ENCODE measurements around the gene GNA14.
"Not testable (repeated sequence)": the region's sequence is repeated elsewhere in the genome, so short reads cannot be mapped to it uniquely, and the experiment has no call there.

GNA14 gene

DNA sequence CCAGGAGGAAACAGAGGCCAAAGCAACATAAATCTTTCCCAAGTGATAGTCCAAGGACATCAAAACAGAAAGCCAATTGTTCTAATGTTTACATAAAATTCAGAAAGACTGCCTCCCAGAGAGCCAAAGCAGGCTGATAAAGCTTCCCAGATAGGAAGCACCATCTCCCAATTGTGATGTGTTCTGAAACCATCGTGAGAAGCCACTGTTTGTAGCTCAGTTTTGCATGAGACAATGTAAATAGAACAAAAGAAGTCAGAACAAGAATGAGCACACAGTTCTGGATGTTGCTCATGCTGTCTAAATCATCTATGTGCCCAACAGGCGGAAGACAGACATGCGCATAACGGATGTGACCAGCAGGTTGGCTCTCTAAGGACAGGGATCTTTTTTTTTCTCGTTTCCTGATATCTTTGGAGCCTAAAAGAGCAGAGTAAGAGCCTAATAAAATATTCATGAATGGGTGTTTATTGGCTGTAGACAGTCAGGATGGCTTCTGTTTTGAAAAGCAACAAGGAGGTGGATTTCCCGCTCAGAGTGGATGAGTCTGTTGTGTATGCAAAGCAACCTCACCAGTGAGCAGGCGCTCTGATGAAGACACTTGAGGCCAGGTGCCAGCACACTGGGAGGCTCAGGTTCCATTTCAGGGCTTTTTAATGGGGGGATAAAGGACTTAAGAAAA lies 113.6 kb downstream of the GNA14 start:
- DNase-seq (ENCODE audit: low read depth): no peak

DNA sequence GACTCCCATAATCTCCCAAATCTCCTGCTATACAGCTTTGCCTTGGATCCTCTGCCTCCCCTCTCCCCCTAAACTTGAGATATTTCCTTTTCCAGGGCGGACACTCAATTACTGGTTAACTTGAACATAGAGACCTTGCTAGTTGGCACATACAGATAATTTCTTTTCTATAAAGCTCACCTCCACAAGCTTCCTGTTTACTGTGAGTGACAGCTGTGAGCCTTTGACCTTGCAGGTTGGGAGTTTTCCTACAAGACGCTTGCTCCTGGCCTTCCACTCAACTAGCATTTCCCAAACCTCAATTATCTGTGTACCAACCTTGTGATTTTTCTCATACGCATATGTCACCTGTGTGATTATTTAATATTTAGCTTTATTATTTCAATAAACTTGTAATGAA lies 114.5 kb downstream of the GNA14 start:
- DNase-seq (ENCODE audit: low read depth): no peak

DNA sequence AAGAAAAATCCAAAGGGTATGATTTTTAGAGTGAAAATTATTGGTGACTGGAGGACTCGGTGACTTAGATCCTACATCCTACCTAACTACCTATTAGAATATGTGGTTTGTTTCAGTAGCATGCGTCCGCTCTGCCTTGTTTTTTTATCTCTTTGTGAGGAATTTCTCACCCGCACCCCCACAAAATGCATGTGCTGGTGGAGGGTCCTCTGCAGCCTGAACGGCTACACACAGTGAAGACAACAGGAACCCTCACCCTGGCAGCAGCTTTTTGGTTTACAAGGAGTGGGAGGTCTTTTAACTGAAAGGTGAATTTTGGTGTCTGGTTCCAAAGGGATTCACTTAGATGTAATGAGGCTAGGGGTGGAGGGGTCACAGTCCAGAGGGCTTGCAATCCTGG lies 115.5 kb downstream of the GNA14 start:
- no peak for DNase-seq (ENCODE audit: low read depth)

DNA sequence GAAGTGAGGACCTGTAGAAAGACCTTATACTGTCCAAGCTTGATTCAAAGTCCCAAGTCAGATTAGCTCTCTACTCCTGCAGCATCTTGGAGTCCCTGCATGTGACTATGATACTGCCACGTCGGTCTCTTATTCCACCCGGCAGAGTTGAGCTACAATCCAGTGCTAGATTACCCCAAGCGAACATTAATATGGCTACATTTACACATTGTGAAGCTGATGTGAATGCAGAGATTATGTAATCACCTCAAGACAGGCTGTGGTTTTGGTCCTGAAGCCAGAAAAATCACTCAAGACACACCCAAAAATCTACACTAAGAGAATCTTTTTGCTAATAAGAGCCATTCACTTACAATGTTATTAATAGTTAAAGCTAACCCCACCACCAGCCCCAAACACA lies 116.7 kb downstream of the GNA14 start:
- no peak for DNase-seq (ENCODE audit: low read depth)

DNA sequence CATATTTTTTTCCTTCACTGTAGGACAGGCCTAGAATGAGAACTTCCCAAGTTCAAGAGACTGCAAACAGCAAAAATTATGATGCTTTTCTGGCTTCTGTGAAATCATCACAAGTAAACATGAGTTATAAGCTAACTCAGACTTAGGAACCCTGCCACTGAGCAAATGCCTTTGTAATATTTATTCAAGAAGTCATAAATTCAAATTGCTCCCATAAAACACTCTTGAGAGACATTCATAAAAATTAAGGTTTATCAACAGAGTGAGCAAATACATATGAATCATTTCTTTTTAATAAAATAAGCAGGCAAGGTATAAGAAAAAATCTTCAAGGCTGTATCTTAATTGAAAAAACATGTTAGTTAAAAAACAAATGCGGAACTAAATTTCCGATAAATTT lies 124.2 kb downstream of the GNA14 start:
- no peak for DNase-seq (ENCODE audit: low read depth)

DNA sequence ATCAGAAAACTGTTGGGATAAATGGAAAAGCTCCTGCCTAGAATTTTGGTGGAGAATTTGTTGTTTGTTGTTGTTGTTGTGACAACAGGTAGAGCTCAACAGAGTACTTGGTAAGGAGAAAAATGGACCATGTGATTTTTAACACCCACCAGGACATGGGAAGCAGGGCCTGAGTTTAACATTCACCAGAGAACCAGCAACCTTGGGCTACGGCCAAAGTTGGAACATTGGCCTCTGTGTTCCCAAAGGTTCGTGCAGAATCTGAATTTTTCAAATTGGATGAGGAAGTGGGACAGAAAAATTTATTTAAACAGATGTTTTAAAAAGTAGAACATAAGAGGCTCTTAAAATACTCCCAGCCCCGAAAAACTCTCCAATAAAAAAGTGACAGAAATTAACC lies 127.0 kb downstream of the GNA14 start:
- DNase-seq (ENCODE audit: low read depth): no peak

DNA sequence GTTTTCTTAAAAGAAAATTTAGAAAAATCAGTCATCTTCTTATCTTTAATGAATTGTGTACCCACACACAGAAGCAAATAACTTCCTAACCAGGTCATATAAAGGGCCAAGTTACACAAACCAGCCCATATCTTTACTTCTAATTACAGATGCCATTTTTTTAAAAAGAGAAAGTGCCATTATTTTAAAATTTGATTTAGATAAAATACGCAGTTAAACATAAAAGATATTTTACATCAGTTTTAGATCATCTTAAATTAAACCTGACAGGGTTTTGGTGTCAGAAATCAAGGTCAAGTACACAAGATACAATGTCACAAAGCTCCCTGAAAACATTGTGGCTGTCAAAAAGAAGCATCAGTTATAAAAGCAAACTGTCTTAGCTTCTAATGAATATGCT lies 129.4 kb downstream of the GNA14 start:
- no peak for DNase-seq (ENCODE audit: low read depth)

DNA sequence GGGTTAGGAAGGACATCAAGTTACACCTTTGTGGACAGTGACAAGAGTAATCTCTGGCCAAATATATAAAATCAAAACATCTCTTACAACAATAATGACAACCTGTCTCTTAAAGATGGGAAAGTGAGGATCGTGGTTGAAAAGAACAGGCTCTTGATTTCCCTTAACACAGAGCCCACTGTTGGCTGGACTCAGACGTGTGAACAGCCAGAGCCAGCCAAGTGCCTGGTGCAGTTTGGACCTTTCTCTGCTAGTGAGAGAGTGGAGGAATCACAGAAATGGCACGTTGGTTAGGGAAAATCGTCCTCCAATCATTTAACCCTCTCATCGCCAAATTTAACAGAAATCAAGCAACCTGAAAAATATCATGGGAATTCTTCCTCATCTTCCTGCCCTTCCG lies 131.3 kb downstream of the GNA14 start:
- no peak for DNase-seq (ENCODE audit: low read depth)

DNA sequence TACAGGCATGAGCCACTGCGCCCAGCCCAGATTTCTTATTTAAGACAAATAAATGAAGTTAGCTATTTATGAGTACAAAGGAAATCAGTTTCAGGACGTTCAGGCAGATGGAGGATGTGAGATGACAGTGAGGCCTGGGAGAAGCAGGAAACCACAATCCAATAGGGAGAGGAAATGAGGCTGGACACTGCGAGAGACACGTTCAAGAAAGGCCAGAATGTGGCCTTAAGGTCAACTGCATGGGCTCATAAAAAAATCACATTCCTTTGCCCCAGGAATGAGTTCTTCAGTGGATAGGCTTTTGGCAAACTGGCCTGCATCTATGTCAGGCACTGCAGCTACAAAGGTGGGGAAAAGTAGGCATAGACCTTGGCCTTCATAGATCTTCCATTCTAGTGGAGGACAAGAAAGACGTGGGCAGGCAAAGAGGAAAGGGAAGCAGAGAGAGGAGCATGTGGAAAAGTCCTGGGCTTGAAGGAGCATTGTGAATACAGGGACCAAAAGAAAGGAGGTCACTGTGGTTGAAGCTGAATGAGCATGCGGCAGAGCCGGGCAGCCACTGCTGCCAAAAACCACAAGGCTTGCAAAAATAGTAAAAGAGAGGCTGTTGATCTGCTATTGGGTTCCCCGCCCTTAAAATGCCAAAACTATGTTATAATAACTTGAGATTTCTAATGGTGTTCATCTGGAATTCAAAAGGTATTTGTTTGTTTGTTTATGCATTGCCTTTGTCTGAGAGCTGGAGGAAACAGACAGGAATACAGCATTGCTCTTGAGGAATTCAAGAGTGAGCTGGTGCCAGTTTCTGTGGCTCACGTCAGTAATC lies 133.0 kb downstream of the GNA14 start:
- no peak for DNase-seq (ENCODE audit: low read depth)

DNA sequence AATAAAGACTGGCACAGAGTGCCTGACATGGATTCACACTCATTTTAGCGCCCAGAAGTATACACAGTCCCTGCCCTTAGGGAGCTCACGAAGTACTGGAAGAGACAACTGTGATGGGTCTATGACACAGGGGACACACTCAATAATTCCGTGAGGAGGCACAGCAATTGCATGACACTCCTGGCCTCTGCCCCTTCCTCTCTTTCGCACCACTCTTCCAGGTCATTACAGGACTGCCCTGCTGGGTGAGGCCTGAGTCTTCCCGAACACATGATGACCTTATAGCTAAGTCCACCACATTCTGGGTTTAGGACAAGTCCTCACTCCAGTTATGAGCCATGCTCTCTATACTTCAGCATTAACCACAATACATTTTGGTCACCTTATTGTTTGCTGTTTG lies 134.7 kb downstream of the GNA14 start:
- DNase-seq (ENCODE audit: low read depth): no peak

DNA sequence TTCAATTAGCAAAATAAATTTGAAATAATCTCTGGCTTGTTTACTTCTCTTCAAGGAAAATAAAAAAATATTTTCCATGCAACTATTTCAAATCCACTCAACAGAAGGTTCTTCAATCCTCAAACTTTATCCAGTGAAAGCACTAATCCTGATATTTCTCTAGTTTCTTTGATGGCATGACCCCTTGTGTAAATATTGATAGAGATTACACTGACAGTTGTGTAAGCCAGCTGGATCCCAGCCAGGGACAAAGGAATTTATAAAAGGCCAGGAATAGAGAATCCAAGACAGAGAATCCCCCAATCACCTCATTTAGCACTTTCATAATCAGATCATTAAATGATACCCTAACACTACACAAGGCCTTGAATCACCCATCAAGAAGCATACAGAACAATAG lies 135.2 kb downstream of the GNA14 start:
- no peak for DNase-seq (ENCODE audit: low read depth)

DNA sequence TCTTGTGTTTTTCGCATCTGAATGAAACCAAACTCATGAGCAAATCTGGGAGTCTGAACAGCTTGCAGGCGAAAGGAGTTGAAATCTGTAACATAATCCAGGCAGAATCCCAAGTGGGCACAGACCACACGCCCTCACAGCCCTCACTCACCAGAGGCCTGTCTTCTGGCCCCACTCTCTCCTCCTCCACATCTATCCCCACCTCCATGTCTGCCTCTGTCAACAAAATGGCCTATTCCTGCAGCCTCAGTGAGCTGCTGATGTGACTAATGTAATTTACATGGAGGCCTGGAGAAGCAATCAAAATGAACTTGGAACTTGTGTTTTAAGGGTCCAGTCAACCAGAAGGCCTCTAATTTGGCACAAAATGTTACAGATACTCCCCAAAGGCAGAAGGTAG lies 136.6 kb downstream of the GNA14 start:
- no peak for DNase-seq (ENCODE audit: low read depth)

DNA sequence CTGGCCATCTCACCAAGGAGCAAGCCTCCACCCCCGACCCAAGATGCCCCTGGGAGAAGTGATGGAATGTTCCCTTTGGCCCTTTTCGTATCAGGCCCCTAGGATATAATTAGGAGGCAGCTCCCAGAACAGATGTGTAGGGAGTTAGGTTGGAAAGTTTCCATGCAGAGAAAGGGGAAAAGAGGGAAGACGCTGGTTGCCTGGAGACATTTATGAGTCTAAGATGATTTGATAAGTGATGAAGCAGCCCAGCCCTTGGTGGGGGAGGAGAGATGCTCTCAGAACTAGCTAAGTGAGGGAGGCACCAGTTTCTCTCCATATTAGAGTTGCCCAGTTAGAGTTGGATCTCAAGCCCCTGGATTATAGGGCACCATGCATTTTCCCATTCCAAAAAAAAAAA lies 137.5 kb downstream of the GNA14 start:
- no peak for DNase-seq (ENCODE audit: low read depth)

DNA sequence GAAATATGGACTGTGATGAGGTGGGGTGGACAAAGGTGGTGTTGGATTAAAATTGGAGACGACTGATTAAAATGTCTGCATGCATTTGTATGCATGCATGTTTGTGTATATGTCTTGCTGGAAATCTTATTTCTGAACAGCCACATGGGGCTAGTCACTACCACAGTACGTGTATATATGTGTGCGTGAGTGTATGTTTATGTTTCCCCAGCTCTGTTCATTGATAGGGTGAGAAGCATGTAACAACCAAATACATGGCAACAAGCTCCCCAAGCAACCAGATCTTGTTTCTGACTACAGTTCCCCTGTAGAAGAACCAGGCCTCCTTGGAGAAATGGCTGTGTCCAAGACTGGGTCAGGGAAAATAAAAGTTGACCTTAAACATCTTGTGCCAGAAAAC lies 139.7 kb downstream of the GNA14 start:
- DNase-seq (ENCODE audit: low read depth): no peak

DNA sequence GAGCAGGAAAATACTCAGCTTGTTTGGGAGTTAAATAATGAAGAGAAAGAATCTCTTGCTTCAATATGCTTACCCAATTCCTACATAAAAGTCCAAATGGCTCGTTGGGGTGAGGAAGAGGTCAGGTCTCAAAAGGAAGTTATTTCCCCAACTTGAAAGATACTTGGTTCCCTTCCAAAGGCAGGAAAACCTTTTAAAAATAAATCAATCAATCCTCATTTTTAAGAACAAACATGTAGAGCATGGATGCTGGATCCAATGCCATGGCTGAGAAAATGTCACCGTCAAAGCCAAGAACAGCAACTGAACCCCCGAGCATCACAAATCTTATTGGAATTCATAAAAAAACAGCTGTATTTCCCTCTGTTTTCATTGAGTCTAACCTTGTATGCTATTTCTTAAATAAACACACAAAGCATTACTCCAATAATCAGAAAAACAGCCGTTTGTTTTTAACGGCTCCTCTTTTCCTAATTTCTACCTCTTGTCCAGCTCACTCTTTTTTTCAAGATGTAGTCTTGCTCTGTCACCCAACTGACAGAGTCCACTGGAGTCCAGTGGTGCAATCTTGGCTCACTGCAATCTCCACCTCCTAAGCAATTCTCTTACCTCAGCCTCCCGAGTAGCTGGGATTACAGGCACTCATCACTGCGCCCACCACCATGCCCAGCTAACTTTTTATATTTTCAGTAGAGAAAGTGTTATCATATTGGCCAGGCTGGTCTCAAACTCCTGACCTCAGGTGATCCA lies 140.7 kb downstream of the GNA14 start:
- DNase-seq (ENCODE audit: low read depth): no peak

DNA sequence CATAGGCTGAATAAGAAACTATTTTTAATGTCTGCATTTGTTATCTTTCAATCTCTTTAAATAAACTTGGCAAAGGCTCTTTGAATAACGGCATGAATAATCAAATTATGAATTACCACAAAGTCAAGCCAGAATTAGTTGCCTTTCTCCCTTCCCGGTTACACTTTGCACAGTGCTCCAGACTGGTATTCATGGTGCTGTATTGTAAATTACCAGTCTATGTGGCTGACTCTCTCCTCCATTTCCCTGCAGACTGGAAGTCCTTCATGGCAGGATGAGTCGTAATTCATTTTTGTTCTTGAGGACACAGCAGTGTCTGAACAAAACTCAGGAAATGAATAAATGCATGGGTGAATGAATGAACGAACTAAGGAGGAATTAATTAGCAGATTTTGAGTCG lies 142.9 kb downstream of the GNA14 start:
- no peak for DNase-seq (ENCODE audit: low read depth)

DNA sequence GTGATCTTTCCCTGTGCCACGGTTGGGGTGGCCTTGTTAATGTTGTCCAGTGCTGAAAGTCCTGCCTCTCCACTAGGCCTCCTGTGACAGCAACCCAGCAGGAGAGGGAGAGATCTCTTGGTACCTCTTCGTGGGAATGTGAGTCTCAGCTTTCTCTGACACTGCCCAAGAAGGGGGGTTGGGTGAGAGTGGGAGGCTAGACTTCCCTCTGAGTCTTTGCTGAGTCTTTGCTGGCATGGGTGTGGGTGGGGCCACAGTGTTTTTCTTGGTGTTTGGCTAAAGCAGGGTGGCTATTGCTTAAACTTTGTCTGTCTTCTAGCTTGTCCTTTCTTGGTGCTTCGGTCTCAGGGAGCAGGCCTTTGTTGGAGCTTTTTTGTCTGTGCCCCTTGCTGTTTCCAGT lies 145.6 kb downstream of the GNA14 start:
- DNase-seq (ENCODE audit: low read depth): no peak

DNA sequence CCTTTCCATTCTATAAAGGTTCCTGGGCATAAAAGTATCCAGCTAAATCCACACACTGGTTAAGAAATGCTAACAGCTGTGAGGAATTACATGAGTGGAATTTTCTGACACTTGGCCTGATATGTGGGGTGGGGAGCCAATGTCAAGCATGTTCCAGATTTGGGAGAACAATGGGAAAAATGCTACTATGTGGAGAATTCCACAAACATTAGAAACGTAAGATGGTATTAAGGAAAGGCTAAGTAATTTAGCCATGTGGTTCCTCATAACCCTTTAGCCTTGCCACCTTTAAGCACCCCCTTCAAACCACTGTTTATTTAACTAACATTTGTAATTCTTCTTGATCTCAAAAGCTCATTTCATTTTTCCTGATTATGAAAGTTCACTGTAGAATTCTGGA lies 149.2 kb downstream of the GNA14 start:
- no peak for DNase-seq (ENCODE audit: low read depth)

DNA sequence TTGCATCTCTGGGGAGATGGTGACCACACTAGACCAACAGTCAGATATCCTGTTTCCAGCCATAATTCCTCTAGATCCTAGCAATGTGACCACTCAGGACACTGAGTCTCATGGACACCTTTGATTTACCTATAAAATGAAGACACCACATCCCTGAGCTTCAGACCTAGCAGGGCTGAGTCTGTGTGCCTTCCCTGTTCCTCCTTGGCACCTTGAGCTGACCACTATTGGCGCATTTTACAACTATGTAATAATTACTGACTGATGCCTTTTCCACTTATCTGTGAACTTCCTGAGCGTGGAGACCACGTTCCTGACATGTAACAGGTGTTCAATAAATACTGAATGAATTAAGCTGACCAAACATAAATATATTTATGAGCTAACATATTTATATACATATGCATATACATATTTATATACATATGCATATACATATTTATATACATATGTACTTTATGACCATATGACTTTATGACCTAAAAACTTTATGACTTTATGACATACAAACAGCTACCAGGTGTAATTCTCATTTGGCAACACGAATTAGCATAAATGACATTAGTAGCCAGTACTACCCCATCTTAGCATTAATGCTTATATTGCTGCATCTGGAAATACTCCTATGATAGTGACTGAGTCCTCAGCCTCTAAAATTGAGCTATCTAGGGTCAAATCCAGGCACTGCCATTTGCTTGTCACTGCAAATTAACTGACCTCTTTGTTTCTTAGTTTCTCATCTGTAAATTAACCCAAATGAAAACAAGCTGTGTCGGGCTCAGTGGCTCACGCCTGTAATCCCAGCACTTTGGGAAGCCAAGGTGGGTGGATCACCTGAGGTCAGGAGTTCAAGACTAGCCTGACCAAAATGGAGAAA lies 150.6 kb downstream of the GNA14 start:
- no peak for DNase-seq (ENCODE audit: low read depth)

DNA sequence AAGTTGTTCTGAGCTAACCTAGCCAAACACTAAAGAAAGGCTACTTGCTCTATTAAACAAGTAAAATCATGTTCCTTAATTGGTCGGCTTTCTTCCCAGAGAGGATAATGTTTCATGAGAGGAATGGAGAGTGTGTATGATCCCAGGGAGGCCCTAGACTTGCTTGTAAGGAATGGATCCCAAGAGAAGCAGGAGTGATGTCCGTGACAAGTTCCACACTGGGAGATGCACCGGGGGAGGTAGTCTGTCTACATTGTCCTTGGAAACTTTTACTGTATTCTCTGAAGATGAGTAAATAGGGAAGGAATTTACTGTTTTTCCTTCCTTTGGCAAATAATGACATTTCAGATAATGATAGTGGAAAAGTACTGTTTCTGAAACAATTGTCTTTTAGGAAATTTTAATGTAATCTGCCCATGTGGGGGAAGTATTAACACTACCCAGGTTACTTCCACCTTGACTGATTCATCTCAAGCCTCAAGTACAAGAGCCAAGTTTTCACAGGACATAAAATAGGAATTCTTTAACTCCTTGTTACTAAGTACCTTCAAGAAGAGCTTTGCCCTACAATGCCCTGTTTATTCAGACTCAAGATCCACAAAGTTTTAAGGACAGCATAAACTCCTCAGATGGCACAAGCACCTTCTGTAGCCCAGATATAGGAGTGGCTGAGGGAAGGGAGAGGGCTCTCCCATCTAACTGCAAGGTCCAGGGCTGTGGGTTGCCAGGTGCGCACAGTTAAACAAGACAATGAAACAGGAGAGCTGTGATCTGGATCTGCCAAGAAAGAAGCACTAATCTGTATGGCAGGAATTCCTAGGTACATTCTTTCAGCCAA lies 152.1 kb downstream of the GNA14 start:
- no peak for DNase-seq (ENCODE audit: low read depth)

DNA sequence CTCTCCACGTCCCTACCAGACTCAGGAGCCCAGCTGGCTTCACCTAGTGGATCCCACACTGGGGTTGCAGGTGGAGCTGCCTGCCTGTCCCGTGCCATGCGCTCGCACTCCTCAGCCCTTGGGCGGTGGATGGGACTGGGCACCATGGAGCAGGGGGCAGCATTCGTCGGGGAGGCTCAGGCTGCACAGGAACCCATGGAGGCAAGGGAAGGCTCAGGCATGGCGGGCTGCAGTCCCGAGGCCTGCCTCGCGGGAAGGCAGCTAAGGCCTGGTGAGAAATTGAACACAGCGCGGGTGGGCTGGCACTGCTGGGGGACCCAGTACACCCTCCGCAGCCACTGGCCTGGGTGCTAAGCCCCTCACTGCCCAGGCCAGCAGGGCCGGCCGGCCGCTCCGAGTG lies 157.8 kb downstream of the GNA14 start:
- not testable (repeated sequence) for DNase-seq (ENCODE audit: low read depth)

All from stimulated activated CD8-positive, alpha-beta memory T cell treated with anti-CD3 and anti-CD28 coated beads, Interleukin-15, amount 100 ng/mL, for 24 hours (primary cell).